Measurements from ENCODE around the gene PAIP1. TPM values are rescaled to one million over a fixed set of nuclear protein-coding genes. Genes with fewer than 3 reads are reported as not detected.
A peak's percentile ranks its signal among the peaks of the same experiment; 100 is the strongest.
"Not testable (repeated sequence)": the region's sequence is repeated elsewhere in the genome, so short reads cannot be mapped to it uniquely, and the experiment has no call there.

PAIP1 gene
- total RNA-seq, 1 experiment from 2014 or later: 118 TPM

GRCh38 chr5:43560128-43560527 lies 3.3 kb upstream of the PAIP1 start:
- Histone ChIP-seq H3K27me3 (replicated peaks; ENCODE audit: insufficient read depth, low read depth, low read length, poor library complexity) (no peaks in the 10 kb centered on the region), H3K27ac (ENCODE audit: low read depth, low read length, poor library complexity, severe bottlenecking) (no peak overlapping the region), H3K9me3 (ENCODE audit: low read depth, low read length, poor library complexity, severe bottlenecking) (no peaks in the 10 kb centered on the region), H3K4me1 (ENCODE audit: insufficient read depth, low read length, poor library complexity, severe bottlenecking) (peaks cover 3% of the 10 kb centered on the region), H3K36me3 (ENCODE audit: insufficient read depth, low read length, poor library complexity, severe bottlenecking) (peaks cover under 1% of the 10 kb centered on the region), H3K4me3 (ENCODE audit: low read depth, low read length, poor library complexity, severe bottlenecking) (no peak overlapping the region)
- intact Hi-C loops (cut with micrococcal nuclease; ENCODE audit: unreplicated experiment): no loop called here
- DNase-seq (ENCODE audit: low spot score): peak; percentile 31
- BruUV-seq (replicated peaks): no TSS peak
- ChIA-PET CTCF (no interaction called here), POLR2A (ENCODE audit: low non-redundant PET) (no interaction called here)
- TF ChIP-seq EZH2 (IDR thresholded peaks at IDR 0.05; ENCODE audit: borderline replicate concordance, low read depth, low read length, poor library complexity, severe bottlenecking) (no peak), CTCF (conservative IDR thresholded peaks at IDR 0.05; ENCODE audit: low read depth, low read length) (no peak)

DNA sequence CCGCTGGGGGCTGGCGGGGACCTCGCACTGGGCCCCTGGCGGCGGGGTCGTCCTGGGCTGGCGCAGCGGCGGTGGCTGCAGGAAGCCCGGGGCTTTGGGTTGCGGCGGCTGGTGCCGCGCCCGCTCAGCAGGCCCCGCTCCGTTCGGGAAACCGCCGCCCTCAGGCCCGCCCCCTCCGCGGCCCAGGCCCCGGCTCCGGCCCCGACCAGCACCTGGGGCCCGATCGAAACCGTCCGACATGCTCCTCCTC lies 345 bp downstream of the PAIP1 start:
- CTCF ChIA-PET; BruUV-seq (replicated peaks); H3K9me3 ChIP-seq (ENCODE audit: low read depth, low read length, poor library complexity, severe bottlenecking); H3K27me3 ChIP-seq (replicated peaks; ENCODE audit: insufficient read depth, low read depth, low read length, poor library complexity); DNase-seq (ENCODE audit: low spot score); POLR2A ChIA-PET (ENCODE audit: low non-redundant PET): not testable (repeated sequence)
- Histone ChIP-seq H3K4me3 (ENCODE audit: low read depth, low read length, poor library complexity, severe bottlenecking) (peak overlapping the region; percentile 92), H3K27ac (ENCODE audit: low read depth, low read length, poor library complexity, severe bottlenecking) (peak overlapping the region; percentile 94), H3K4me1 (ENCODE audit: insufficient read depth, low read length, poor library complexity, severe bottlenecking) (peaks cover 35% of the 10 kb centered on the region), H3K36me3 (ENCODE audit: insufficient read depth, low read length, poor library complexity, severe bottlenecking) (peaks cover 33% of the 10 kb centered on the region)
- intact Hi-C loops (cut with micrococcal nuclease; ENCODE audit: unreplicated experiment): loop anchor here (5.0 kb wide), 1 partner anchor 46 kb away; the partner anchor contains the start of gene NNT

- CTCF ChIA-PET: interaction anchor here (0.6 to 0.7 kb wide), 3 partner anchors 75 to 647 kb away, joined by 3 to 4 read pairs (median 3); no protein-coding TSS in a partner anchor
- DNase-seq (ENCODE audit: low spot score): peak; percentile 65
- H3K36me3 ChIP-seq (ENCODE audit: insufficient read depth, low read length, poor library complexity, severe bottlenecking): peaks cover 38% of the 10 kb centered on the region
- H3K4me1 ChIP-seq (ENCODE audit: insufficient read depth, low read length, poor library complexity, severe bottlenecking): peaks cover 35% of the 10 kb centered on the region
- peak overlapping the region; percentile 94 for H3K27ac ChIP-seq (ENCODE audit: low read depth, low read length, poor library complexity, severe bottlenecking)
- H3K9me3 ChIP-seq (ENCODE audit: low read depth, low read length, poor library complexity, severe bottlenecking): no peaks in the 10 kb centered on the region
- BruUV-seq (replicated peaks): no TSS peak
- TF ChIP-seq EZH2 (IDR thresholded peaks at IDR 0.05; ENCODE audit: borderline replicate concordance, low read depth, low read length, poor library complexity, severe bottlenecking) (no peak), CTCF (conservative IDR thresholded peaks at IDR 0.05; ENCODE audit: low read depth, low read length) (no peak)
- intact Hi-C loops (cut with micrococcal nuclease; ENCODE audit: unreplicated experiment): loop anchor here (5.0 kb wide), 1 partner anchor 46 kb away; the partner anchor contains the start of gene NNT
- no peaks in the 10 kb centered on the region for H3K27me3 ChIP-seq (replicated peaks; ENCODE audit: insufficient read depth, low read depth, low read length, poor library complexity)
- H3K4me3 ChIP-seq (ENCODE audit: low read depth, low read length, poor library complexity, severe bottlenecking): peak overlapping the region; percentile 92
- POLR2A ChIA-PET (ENCODE audit: low non-redundant PET): no interaction called here
These were observed 826 bp downstream of the PAIP1 start for GRCh38 chr5:43555895-43556606.

DNA sequence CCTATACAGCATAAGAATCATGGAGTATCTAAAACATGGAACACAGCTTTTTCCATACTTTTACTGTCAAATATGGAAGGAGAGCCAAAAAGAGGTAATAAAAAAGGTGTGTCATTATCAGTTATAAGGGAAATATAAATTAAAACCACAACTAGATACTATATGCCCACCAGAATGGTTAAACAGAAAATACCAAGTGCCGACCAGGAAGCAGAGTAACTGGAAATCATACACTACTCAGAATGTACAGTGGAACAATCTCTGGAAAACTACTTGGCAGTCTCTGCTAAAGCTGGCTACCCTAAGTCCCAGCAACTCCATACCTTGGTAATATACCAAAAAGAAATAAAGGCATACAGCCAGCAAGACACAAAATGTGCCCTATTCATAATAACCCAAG lies 2.4 kb downstream of the PAIP1 start:
- POLR2A ChIA-PET (ENCODE audit: low non-redundant PET): no interaction called here
- BruUV-seq (replicated peaks): no TSS peak
- Histone ChIP-seq H3K27me3 (replicated peaks; ENCODE audit: insufficient read depth, low read depth, low read length, poor library complexity) (no peaks in the 10 kb centered on the region), H3K27ac (ENCODE audit: low read depth, low read length, poor library complexity, severe bottlenecking) (no peak overlapping the region), H3K4me1 (ENCODE audit: insufficient read depth, low read length, poor library complexity, severe bottlenecking) (peaks cover 35% of the 10 kb centered on the region), H3K4me3 (ENCODE audit: low read depth, low read length, poor library complexity, severe bottlenecking) (peak overlapping the region; percentile 92), H3K36me3 (ENCODE audit: insufficient read depth, low read length, poor library complexity, severe bottlenecking) (peaks cover 51% of the 10 kb centered on the region), H3K9me3 (ENCODE audit: low read depth, low read length, poor library complexity, severe bottlenecking) (no peaks in the 10 kb centered on the region)
- CTCF ChIA-PET: no interaction called here
- no peak for TF ChIP-seq EZH2 (IDR thresholded peaks at IDR 0.05; ENCODE audit: borderline replicate concordance, low read depth, low read length, poor library complexity, severe bottlenecking)
- TF ChIP-seq CTCF (conservative IDR thresholded peaks at IDR 0.05; ENCODE audit: low read depth, low read length): no peak
- DNase-seq (ENCODE audit: low spot score): no peak
- intact Hi-C loops (cut with micrococcal nuclease; ENCODE audit: unreplicated experiment): no loop called here
